IPS-20b (cell line): ENCODE data around the gene TSPYL4.

Experiments used
- H3K27ac ChIP-seq: one replicate; pipeline ENCODE4 v1.5.1; 2013; ENCODE audit warnings: low read length
- H3K27me3 ChIP-seq: 2 replicates; pipeline ENCODE4 v1.6.1; 2013; ENCODE audit warnings: mild to moderate bottlenecking, low read length, inconsistent platforms; ENCODE audit not compliant: insufficient read depth
- H3K36me3 ChIP-seq: 2 replicates; pipeline ENCODE4 v1.6.1; 2013; ENCODE audit warnings: low read depth, mild to moderate bottlenecking, inconsistent platforms, low read length, moderate library complexity; ENCODE audit not compliant: insufficient read depth
- H3K4me1 ChIP-seq: 2 replicates; pipeline ENCODE4 v1.6.1; 2013; ENCODE audit warnings: mild to moderate bottlenecking, control low read depth, inconsistent platforms, low read length, moderate library complexity; ENCODE audit not compliant: insufficient read depth
- H3K4me3 ChIP-seq: 2 replicates; pipeline ENCODE4 v1.5.1; 2013; ENCODE audit warnings: mild to moderate bottlenecking, low read length, inconsistent platforms
- H3K9ac ChIP-seq: 2 replicates; pipeline ENCODE4 v1.6.1; 2013; ENCODE audit warnings: low read depth, mild to moderate bottlenecking, inconsistent platforms, low read length, moderate library complexity
- H3K9me3 ChIP-seq: 2 replicates; pipeline ENCODE4 v1.6.1; 2013; ENCODE audit warnings: mild to moderate bottlenecking, low read depth, low read length, inconsistent platforms; ENCODE audit not compliant: insufficient read depth

Gene TSPYL4

GRCh38 chr6:116251568-116252384, 2.1 kb downstream of the TSPYL4 start:
- Histone ChIP-seq H3K27ac (no peak overlapping the region), H3K4me3 (peak overlapping the region; percentile 86), H3K4me1 (peaks cover 33% of the 10 kb centered on the region), H3K27me3 (no peaks in the 10 kb centered on the region), H3K9ac (peak overlapping the region; percentile 38; the same call in 1 of the 2 replicates), H3K36me3 (peaks cover 9% of the 10 kb centered on the region; the same call in 1 of the 2 replicates), H3K9me3 (no peaks in the 10 kb centered on the region)

GRCh38 chr6:116248577-116248976, 5.3 kb downstream of the TSPYL4 start:
- Histone ChIP-seq H3K4me3 (no peak overlapping the region), H3K9me3 (no peaks in the 10 kb centered on the region), H3K36me3 (peaks cover 19% of the 10 kb centered on the region; the same call in 1 of the 2 replicates), H3K9ac (no peak overlapping the region), H3K27ac (no peak overlapping the region), H3K4me1 (peaks cover 27% of the 10 kb centered on the region), H3K27me3 (no peaks in the 10 kb centered on the region)

GRCh38 chr6:116247285-116247684, 6.6 kb downstream of the TSPYL4 start:
- H3K27ac ChIP-seq = no peak overlapping the region
- no peaks in the 10 kb centered on the region for H3K9me3 ChIP-seq

GRCh38 chr6:116246089-116246488, 7.8 kb downstream of the TSPYL4 start:
- Histone ChIP-seq H3K4me1 (peaks cover 11% of the 10 kb centered on the region), H3K36me3 (peaks cover 11% of the 10 kb centered on the region; the same call in 1 of the 2 replicates), H3K27me3 (no peaks in the 10 kb centered on the region), H3K4me3 (no peak overlapping the region), H3K27ac (no peak overlapping the region), H3K9me3 (no peaks in the 10 kb centered on the region), H3K9ac (no peak overlapping the region)

More at GRCh38 chr6:116247285-116247684, 6.6 kb downstream of the TSPYL4 start:
- Histone ChIP-seq H3K27me3 (no peaks in the 10 kb centered on the region), H3K9ac (no peak overlapping the region), H3K4me1 (peaks cover 19% of the 10 kb centered on the region), H3K36me3 (peaks cover 16% of the 10 kb centered on the region; the same call in 1 of the 2 replicates), H3K4me3 (no peak overlapping the region)

- no peak overlapping the region for H3K9ac ChIP-seq
- peaks cover 19% of the 10 kb centered on the region; the same call in 1 of the 2 replicates for H3K36me3 ChIP-seq
- H3K9me3 ChIP-seq = no peaks in the 10 kb centered on the region
- H3K27ac ChIP-seq = no peak overlapping the region
- H3K4me3 ChIP-seq = no peak overlapping the region
- no peaks in the 10 kb centered on the region for H3K4me1 ChIP-seq
- H3K27me3 ChIP-seq = no peaks in the 10 kb centered on the region
Observed at GRCh38 chr6:116244284-116244683, 9.6 kb downstream of the TSPYL4 start.

GRCh38 chr6:116239856-116240255, 14.0 kb downstream of the TSPYL4 start:
- no peaks in the 10 kb centered on the region for H3K27me3 ChIP-seq
- no peak overlapping the region for H3K9ac ChIP-seq
- peaks cover 34% of the 10 kb centered on the region for H3K36me3 ChIP-seq
- no peak overlapping the region for H3K4me3 ChIP-seq
- no peaks in the 10 kb centered on the region for H3K4me1 ChIP-seq
- H3K27ac ChIP-seq = no peak overlapping the region
- no peaks in the 10 kb centered on the region for H3K9me3 ChIP-seq

- no peak overlapping the region for H3K4me3 ChIP-seq
- no peaks in the 10 kb centered on the region for H3K9me3 ChIP-seq
- no peaks in the 10 kb centered on the region for H3K27me3 ChIP-seq
- H3K4me1 ChIP-seq = no peaks in the 10 kb centered on the region
- H3K9ac ChIP-seq = no peak overlapping the region
- peaks cover 28% of the 10 kb centered on the region for H3K36me3 ChIP-seq
- no peak overlapping the region for H3K27ac ChIP-seq
Observed at GRCh38 chr6:116239256-116239655, 14.6 kb downstream of the TSPYL4 start.

GRCh38 chr6:116238083-116238482, 15.8 kb downstream of the TSPYL4 start:
- Histone ChIP-seq H3K4me3 (no peak overlapping the region), H3K27me3 (no peaks in the 10 kb centered on the region), H3K36me3 (peaks cover 26% of the 10 kb centered on the region), H3K9me3 (no peaks in the 10 kb centered on the region), H3K27ac (no peak overlapping the region), H3K4me1 (no peaks in the 10 kb centered on the region), H3K9ac (no peak overlapping the region)

- Histone ChIP-seq H3K27me3 (no peaks in the 10 kb centered on the region), H3K9me3 (no peaks in the 10 kb centered on the region), H3K4me1 (no peaks in the 10 kb centered on the region), H3K27ac (no peak overlapping the region), H3K4me3 (no peak overlapping the region), H3K9ac (no peak overlapping the region), H3K36me3 (peaks cover 22% of the 10 kb centered on the region)
Observed at GRCh38 chr6:116234689-116235088, 19.2 kb downstream of the TSPYL4 start.

GRCh38 chr6:116229287-116229913, 24.5 kb downstream of the TSPYL4 start:
- no peaks in the 10 kb centered on the region for H3K4me1 ChIP-seq
- no peaks in the 10 kb centered on the region for H3K9me3 ChIP-seq
- no peaks in the 10 kb centered on the region for H3K36me3 ChIP-seq
- H3K9ac ChIP-seq = peak overlapping the region; percentile 67; the same call in 1 of the 2 replicates
- H3K27ac ChIP-seq = no peak overlapping the region
- H3K4me3 ChIP-seq = peak overlapping the region; percentile 40; the same call in 1 of the 2 replicates
- H3K27me3 ChIP-seq = no peaks in the 10 kb centered on the region

- Histone ChIP-seq H3K4me3 (no peak overlapping the region; the same call in 1 of the 2 replicates), H3K4me1 (peaks cover 9% of the 10 kb centered on the region; the same call in 1 of the 2 replicates), H3K27me3 (no peaks in the 10 kb centered on the region), H3K36me3 (peaks cover 4% of the 10 kb centered on the region; the same call in 1 of the 2 replicates), H3K9ac (no peak overlapping the region), H3K27ac (peak overlapping the region; percentile 61), H3K9me3 (no peaks in the 10 kb centered on the region)
Observed at GRCh38 chr6:116223355-116223754, 30.5 kb downstream of the TSPYL4 start.
